AG04449 (cell line): ENCODE measurements around the gene IRF3.

ENCODE experiments used
- CTCF ChIA-PET: fragments of 350-600 bp; formaldehyde crosslinking; extraction: SDS; loops from one replicate; lab custom pipeline; 2021; ENCODE audit warnings: antibody characterized with exemption; lab: Yijun Ruan, JAX
- POLR2A ChIA-PET: fragments of 400-600, 350-600 bp; formaldehyde crosslinking; extraction: SDS; loops from one replicate; lab custom pipeline; 2020; ENCODE audit warnings: antibody characterized with exemption, inconsistent platforms; lab: Yijun Ruan, JAX
- DNase-seq: peaks from one replicate; pipeline ENCODE4 v3.0.0-alpha.2; 2010; ENCODE audit warnings: low read depth, low spot score
- H3K4me3 ChIP-seq: 2 replicates; pipeline ENCODE4 v1.5.1; 2011; ENCODE audit warnings: low read depth, mild to moderate bottlenecking, control low read depth, low read length
- TF ChIP-seq, protein P1 (sequence below): IDR thresholded peaks from one replicate; pipeline ENCODE4 v1.5.1; 2011; ENCODE audit warnings: mild to moderate bottlenecking, moderate library complexity, low read length, control low read depth, inconsistent platforms; ENCODE audit not compliant: insufficient read depth; ENCODE audit errors: missing control alignments

IRF3 gene

DNA sequence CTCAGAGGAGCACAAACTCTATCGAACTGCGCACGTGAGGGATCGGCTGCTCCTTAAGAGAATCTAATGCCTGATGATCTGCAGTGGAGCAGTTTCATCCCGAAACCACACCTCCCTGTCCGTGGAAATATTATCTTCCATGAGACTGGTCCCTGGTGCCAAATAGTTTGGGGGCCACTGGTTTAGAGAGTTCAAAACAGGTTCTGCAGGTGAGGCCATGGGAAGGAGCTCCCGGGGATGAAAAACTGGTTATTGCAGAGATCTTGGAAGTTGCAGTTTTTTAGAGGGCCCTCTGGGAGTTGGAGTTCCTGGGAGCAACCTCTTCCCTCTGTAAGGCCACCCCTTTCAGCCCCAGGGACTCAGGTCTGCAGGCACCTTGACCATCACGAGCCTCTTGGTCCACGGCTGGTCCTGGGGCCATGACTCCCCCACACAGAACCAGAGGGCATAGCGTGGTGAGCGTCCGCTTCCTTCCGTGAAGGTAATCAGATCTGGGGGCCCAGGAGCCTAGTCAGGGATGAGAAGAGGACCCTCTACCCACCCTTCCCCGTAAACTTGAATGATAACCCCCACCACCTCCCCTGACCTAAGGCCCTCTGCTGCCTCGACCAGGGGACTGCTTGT lies 5.2 kb downstream of the IRF3 start:
- CTCF ChIA-PET: interaction anchor here (1.0 to 5.3 kb wide), 2 partner anchors 12 to 14 kb away, joined by 4 to 48 read pairs; no protein-coding TSS in a partner anchor
- POLR2A ChIA-PET: interaction anchor here (2.1 kb wide), 1 partner anchor 18 kb away, joined by 6 read pairs; the partner anchor contains the start of gene SCAF1
- TF ChIP-seq, protein P1, sequence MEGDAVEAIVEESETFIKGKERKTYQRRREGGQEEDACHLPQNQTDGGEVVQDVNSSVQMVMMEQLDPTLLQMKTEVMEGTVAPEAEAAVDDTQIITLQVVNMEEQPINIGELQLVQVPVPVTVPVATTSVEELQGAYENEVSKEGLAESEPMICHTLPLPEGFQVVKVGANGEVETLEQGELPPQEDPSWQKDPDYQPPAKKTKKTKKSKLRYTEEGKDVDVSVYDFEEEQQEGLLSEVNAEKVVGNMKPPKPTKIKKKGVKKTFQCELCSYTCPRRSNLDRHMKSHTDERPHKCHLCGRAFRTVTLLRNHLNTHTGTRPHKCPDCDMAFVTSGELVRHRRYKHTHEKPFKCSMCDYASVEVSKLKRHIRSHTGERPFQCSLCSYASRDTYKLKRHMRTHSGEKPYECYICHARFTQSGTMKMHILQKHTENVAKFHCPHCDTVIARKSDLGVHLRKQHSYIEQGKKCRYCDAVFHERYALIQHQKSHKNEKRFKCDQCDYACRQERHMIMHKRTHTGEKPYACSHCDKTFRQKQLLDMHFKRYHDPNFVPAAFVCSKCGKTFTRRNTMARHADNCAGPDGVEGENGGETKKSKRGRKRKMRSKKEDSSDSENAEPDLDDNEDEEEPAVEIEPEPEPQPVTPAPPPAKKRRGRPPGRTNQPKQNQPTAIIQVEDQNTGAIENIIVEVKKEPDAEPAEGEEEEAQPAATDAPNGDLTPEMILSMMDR: no peak
- no peak for DNase-seq
- H3K4me3 ChIP-seq: no peak overlapping the region

DNA sequence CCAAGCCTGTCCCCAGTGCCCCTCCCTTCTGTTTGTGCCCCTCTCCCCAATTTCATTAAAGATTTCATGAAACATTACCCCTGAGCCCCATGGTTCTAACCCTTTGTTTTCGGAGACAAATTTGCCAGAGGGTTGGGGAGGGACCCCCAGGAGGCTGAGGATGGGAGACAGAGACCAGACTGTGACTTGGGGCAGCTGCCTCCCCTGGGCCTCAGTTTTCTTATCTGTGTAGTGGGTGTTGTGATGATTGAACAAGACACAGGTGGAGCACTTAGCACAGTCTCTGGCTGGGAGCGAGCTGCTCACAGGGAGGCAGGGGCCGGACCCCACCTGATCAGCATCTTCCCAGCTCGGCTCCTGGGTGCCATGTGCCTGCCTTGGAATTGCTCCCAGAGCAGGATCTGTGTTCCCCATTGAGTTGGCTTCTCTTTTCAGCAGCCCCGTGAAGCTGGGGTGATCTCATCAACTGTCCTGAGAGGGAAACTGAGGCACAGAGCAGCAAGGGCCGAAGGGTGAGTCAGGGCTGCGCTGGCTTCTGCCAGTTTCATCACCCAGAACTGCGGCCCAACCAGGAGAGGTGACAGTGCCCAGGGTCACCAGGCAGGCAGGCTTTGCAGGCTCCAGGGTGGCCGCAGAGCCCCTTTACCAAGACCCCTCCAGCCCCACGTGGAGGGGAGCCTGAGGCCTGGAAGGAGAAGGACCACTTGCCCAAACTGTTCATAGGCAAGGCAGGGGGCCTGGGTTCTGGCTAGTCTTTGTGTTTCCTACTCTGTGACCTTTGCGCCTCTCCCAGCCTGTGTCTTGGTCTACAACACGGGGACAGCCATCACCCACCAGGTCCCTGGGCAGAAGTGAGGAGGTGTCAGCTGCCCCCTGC lies 6.9 kb downstream of the IRF3 start:
- H3K4me3 ChIP-seq: no peak overlapping the region
- ChIA-PET CTCF (interaction anchor here (3.7 kb wide), 1 partner anchor 14 kb away, joined by 24 read pairs; no protein-coding TSS in a partner anchor), POLR2A (interaction anchor here (0.7 to 2.1 kb wide), 3 partner anchors 14 to 19 kb away, joined by 3 to 6 read pairs (median 3); partner anchors contain the start of genes RRAS and SCAF1)
- DNase-seq: no peak
- TF ChIP-seq, protein P1: no peak

DNA sequence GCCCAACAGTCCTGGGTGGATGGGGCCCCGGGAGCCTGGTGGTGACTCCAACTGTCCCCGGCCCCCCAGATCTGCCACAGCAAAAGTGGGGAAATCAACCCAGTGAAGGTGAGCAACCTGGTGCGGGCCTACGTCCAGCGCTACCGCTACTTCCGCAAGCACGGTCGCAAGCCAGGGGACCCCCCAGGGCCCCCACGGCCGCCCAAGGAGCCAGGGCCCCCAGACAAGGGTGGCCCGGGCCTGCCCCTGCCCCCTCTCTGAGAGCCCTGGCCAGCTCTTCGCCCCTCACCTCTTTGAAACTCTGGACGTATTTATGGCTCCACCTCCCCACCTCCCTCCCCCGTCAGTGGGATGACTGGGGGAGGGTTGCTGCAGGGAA lies 7.5 kb downstream of the IRF3 start:
- no peak overlapping the region for H3K4me3 ChIP-seq
- TF ChIP-seq, protein P1: no peak
- ChIA-PET CTCF (interaction anchor here (3.7 kb wide), 1 partner anchor 14 kb away, joined by 24 read pairs; no protein-coding TSS in a partner anchor), POLR2A (interaction anchor here (0.7 to 1.0 kb wide), 2 partner anchors 14 to 18 kb away, joined by 3 read pairs; partner anchors contain the start of gene RRAS)
- DNase-seq: no peak

DNA sequence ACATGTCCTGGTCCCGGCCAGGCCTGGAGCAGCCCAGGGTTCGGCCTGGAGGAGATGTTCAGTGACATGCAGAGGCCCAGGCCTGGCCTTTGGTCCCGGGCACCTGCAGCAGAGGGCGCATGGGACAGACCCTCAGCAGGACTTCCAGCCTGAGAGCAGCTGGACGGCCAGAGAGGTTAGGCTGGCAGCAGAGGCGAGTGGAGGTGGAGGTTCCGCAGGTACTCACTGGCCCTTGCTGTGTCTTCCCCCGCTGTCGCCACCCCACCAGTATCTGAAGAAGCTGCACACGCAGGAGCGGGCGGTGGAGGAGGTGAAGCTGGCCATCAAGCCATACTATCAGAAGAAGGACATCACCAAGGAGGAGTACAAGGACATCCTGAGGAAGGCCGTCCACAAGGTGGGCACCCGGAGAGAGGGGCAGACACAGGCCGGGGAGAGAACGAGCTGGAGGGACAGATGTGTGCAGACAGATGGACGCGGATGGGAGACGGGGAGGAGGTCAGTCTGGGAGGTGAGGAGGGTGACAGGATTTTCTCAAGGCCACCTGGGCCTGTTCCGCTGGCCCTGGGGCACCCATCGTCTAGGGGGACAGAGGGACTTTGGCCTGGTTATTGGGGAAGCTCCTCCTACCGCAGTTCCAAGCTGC lies 8.0 kb downstream of the IRF3 start:
- CTCF ChIA-PET: interaction anchor here (3.7 kb wide), 1 partner anchor 15 kb away, joined by 24 read pairs; no protein-coding TSS in a partner anchor
- POLR2A ChIA-PET: interaction anchor here (0.7 to 1.3 kb wide), 3 partner anchors 9 to 206 kb away, joined by 3 to 4 read pairs (median 3); partner anchors contain the start of gene PIH1D1
- no peak for DNase-seq
- no peak overlapping the region for H3K4me3 ChIP-seq
- TF ChIP-seq, protein P1: no peak

DNA sequence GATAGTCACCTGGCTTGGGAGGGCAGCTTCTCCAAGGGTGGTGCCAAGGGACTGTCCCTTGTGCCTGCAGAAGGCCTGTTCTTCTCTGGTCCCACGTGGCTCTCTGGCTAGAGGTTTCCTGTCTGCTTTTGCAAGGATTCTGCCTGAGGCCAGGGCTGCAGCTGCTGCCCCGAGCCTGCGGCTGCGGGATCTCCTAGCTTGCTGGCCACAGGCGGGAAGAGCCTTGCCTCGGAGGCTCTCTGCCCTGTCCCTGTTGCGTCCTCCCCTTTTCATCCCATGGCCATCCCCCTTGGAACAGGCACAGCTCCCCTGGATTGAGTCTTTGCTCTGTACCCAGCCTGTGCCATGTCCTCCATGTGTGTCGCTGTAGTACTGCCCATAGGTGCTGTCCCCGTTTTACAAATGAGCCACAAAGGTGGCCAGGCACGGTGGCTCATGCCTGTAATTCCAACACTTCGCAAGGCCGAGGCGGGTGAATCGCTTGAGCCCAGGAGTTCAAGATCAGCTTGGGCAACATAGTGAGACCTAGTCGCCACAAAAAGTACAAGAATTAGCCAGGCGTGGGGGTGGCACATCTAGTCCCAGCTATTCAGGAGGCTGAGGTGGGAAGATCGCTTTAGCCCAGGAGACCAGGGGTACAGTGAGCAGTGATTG lies 9.1 kb downstream of the IRF3 start:
- CTCF ChIA-PET: interaction anchor here (0.6 to 3.7 kb wide), 3 partner anchors 8 to 39 kb away, joined by 3 to 24 read pairs (median 8); no protein-coding TSS in a partner anchor
- POLR2A ChIA-PET: interaction anchor here (0.7 to 2.5 kb wide), 4 partner anchors 8 to 205 kb away, joined by 3 to 15 read pairs (median 4); partner anchors contain the start of genes PIH1D1, RRAS and SCAF1

More for the DNA sequence above, 9.1 kb downstream of the IRF3 start:
- H3K4me3 ChIP-seq: no peak overlapping the region
- DNase-seq: no peak
- TF ChIP-seq, protein P1: no peak
